ENCODE data around the gene RAB17.

The RAB17 gene

DNA sequence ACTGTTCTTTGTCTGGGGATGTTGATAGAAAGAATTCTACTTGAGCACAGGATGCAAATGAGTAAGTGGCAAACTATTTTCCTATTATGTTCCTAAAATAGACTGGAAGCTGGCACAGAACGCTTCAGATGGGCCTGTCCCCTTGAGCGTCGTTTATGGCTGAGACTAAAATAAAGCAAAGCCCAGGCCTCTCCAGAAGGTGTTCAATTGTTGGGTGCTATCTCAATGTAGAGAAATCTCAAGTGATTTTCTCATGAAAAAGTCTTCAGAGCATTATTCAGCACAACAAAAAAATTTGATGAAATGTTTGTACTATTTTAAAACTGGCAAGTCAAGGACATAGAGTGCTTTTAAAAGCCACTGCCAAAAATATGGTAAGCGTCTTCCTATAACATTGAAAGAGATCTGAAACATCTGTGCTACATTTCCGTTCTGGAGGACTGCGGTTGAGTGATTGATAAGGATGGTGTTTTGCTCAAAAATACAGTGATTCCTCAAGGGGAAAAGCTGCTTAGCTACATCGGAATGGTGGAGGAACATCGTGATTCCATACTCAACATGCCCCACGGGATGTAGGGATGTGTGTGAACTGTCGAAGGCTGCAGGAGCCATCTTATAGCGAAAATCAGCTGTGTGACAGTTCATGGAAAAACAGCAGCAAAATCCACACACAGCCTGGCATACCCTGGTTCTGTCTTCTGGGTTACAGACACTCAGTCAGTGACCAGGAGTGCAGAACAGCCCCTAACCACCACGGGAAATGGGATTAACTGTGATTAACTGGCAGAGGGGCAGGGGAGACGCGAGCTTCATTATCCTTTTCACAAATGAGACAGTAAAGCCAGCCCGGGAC lies 26.4 kb upstream of the RAB17 start:
- TF ChIP-seq EZH2 (optimal IDR thresholded peaks at IDR 0.05; ENCODE audit: low read depth, low read length) (no peak), EZH2phosphoT487 (IDR thresholded peaks at IDR 0.05; ENCODE audit: low read length) (no peak)
- TF ChIP-seq, protein P1, sequence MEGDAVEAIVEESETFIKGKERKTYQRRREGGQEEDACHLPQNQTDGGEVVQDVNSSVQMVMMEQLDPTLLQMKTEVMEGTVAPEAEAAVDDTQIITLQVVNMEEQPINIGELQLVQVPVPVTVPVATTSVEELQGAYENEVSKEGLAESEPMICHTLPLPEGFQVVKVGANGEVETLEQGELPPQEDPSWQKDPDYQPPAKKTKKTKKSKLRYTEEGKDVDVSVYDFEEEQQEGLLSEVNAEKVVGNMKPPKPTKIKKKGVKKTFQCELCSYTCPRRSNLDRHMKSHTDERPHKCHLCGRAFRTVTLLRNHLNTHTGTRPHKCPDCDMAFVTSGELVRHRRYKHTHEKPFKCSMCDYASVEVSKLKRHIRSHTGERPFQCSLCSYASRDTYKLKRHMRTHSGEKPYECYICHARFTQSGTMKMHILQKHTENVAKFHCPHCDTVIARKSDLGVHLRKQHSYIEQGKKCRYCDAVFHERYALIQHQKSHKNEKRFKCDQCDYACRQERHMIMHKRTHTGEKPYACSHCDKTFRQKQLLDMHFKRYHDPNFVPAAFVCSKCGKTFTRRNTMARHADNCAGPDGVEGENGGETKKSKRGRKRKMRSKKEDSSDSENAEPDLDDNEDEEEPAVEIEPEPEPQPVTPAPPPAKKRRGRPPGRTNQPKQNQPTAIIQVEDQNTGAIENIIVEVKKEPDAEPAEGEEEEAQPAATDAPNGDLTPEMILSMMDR (IDR thresholded peaks at IDR 0.05; ENCODE audit: low read length): no peak
- H3K36me3 ChIP-seq (replicated peaks; ENCODE audit: insufficient read depth, low read length): no peaks in the 10 kb centered on the region
- peak overlapping the region; percentile 30 for H2AFZ ChIP-seq (ENCODE audit: low read length)
- no peaks in the 10 kb centered on the region for H3K9me3 ChIP-seq (replicated peaks; ENCODE audit: insufficient read depth, low read length)
- H3K4me1 ChIP-seq (ENCODE audit: low read length): peaks cover 31% of the 10 kb centered on the region
- no peaks in the 10 kb centered on the region for H3K9me2 ChIP-seq (replicated peaks; ENCODE audit: insufficient read depth, low read length)
- peaks cover 11% of the 10 kb centered on the region; the same call in 1 of the 2 replicates for H3F3A ChIP-seq (ENCODE audit: insufficient read depth, low read length)
- H3K27ac ChIP-seq (ENCODE audit: low read length): peak overlapping the region; percentile 83
- DNase-seq: peak; percentile 57
- H3K4me3 ChIP-seq (ENCODE audit: low read length): peak overlapping the region; percentile 10; the same call in 1 of the 2 replicates
- H4K20me1 ChIP-seq (ENCODE audit: insufficient read depth, low read length): no peaks in the 10 kb centered on the region
- no peaks in the 10 kb centered on the region for H3K79me2 ChIP-seq (ENCODE audit: low read length)
- no peaks in the 10 kb centered on the region for H3K27me3 ChIP-seq (replicated peaks; ENCODE audit: insufficient read depth, low read length)
- peak overlapping the region; percentile 41; the same call in 1 of the 2 replicates for H3K9ac ChIP-seq (ENCODE audit: low read length)
- peak overlapping the region; percentile 72 for H3K4me2 ChIP-seq (ENCODE audit: low read depth, low read length)

DNA sequence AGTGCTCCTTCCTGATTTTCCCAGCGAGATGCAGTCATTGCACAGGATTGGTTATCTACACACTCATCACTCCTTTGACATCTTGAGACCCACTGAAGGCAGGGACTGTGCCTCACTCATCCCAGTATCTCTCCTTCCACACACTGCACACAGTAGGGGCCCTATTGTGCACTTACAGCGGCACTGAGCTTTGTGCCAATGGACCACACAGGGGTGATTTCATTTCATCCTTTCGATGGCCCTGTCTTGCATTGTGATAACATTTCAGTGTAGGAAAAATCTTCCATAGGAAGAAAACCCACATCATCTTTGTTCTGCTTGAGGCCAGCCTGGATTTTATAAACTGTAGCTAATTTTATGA lies 25.8 kb upstream of the RAB17 start:
- no peaks in the 10 kb centered on the region for H3K27me3 ChIP-seq (replicated peaks; ENCODE audit: insufficient read depth, low read length)
- no peaks in the 10 kb centered on the region for H3K79me2 ChIP-seq (ENCODE audit: low read length)
- H2AFZ ChIP-seq (ENCODE audit: low read length): no peak overlapping the region
- H3F3A ChIP-seq (ENCODE audit: insufficient read depth, low read length): peaks cover 11% of the 10 kb centered on the region; the same call in 1 of the 2 replicates
- DNase-seq: no peak
- no peak overlapping the region for H3K4me3 ChIP-seq (ENCODE audit: low read length)
- no peak overlapping the region for H3K9ac ChIP-seq (ENCODE audit: low read length)
- H3K27ac ChIP-seq (ENCODE audit: low read length): peak overlapping the region; percentile 83
- TF ChIP-seq, protein P1 (IDR thresholded peaks at IDR 0.05; ENCODE audit: low read length): no peak
- TF ChIP-seq EZH2 (optimal IDR thresholded peaks at IDR 0.05; ENCODE audit: low read depth, low read length) (no peak), EZH2phosphoT487 (IDR thresholded peaks at IDR 0.05; ENCODE audit: low read length) (no peak)
- H3K36me3 ChIP-seq (replicated peaks; ENCODE audit: insufficient read depth, low read length): no peaks in the 10 kb centered on the region
- no peaks in the 10 kb centered on the region for H3K9me3 ChIP-seq (replicated peaks; ENCODE audit: insufficient read depth, low read length)
- no peaks in the 10 kb centered on the region for H3K9me2 ChIP-seq (replicated peaks; ENCODE audit: insufficient read depth, low read length)
- peak overlapping the region; percentile 72; the same call in 1 of the 2 replicates for H3K4me2 ChIP-seq (ENCODE audit: low read depth, low read length)
- H3K4me1 ChIP-seq (ENCODE audit: low read length): peaks cover 31% of the 10 kb centered on the region
- no peaks in the 10 kb centered on the region for H4K20me1 ChIP-seq (ENCODE audit: insufficient read depth, low read length)

DNA sequence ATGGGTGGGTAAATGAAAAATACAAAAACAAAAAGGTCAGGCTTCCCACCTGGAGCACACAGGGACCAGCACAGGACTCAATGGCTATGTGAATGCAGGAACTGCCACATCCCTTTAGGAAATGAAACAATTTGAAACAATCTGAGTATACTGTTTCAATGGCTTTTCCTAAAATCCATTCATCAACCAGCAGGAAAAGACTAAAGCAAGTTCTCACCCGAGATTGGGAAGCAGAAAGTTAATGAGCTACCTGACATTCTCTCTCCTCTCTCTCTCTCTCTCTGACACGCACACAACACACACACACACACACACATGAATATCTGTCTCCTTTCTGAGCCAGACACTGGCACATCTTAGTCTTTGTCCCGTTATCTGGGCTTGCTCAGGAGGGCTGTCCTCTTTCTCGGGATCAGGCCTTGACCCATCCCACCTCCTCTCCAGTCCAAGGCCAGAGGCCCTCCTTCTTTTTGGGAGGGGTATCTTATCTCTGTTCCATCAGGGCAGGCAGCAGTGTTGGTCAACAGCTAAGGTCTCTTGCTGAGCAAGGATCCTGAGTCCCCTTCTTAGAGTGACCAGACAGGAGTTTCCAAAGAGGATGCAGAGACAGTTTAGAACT lies 25.2 kb upstream of the RAB17 start:
- no peaks in the 10 kb centered on the region for H3K27me3 ChIP-seq (replicated peaks; ENCODE audit: insufficient read depth, low read length)
- no peaks in the 10 kb centered on the region for H3K9me2 ChIP-seq (replicated peaks; ENCODE audit: insufficient read depth, low read length)
- peaks cover 11% of the 10 kb centered on the region; the same call in 1 of the 2 replicates for H3F3A ChIP-seq (ENCODE audit: insufficient read depth, low read length)
- no peak for DNase-seq
- H3K27ac ChIP-seq (ENCODE audit: low read length): peak overlapping the region; percentile 83; the same call in 1 of the 2 replicates
- H3K9ac ChIP-seq (ENCODE audit: low read length): no peak overlapping the region
- H2AFZ ChIP-seq (ENCODE audit: low read length): no peak overlapping the region
- peaks cover 31% of the 10 kb centered on the region for H3K4me1 ChIP-seq (ENCODE audit: low read length)
- no peak overlapping the region for H3K4me3 ChIP-seq (ENCODE audit: low read length)
- no peaks in the 10 kb centered on the region for H4K20me1 ChIP-seq (ENCODE audit: insufficient read depth, low read length)
- H3K4me2 ChIP-seq (ENCODE audit: low read depth, low read length): no peak overlapping the region
- no peaks in the 10 kb centered on the region for H3K36me3 ChIP-seq (replicated peaks; ENCODE audit: insufficient read depth, low read length)
- H3K9me3 ChIP-seq (replicated peaks; ENCODE audit: insufficient read depth, low read length): no peaks in the 10 kb centered on the region
- H3K79me2 ChIP-seq (ENCODE audit: low read length): no peaks in the 10 kb centered on the region
- TF ChIP-seq, protein P1 (IDR thresholded peaks at IDR 0.05; ENCODE audit: low read length): no peak
- no peak for TF ChIP-seq EZH2phosphoT487 (IDR thresholded peaks at IDR 0.05; ENCODE audit: low read length)
